ENCODE data around the gene LDLRAD2.

DNA sequence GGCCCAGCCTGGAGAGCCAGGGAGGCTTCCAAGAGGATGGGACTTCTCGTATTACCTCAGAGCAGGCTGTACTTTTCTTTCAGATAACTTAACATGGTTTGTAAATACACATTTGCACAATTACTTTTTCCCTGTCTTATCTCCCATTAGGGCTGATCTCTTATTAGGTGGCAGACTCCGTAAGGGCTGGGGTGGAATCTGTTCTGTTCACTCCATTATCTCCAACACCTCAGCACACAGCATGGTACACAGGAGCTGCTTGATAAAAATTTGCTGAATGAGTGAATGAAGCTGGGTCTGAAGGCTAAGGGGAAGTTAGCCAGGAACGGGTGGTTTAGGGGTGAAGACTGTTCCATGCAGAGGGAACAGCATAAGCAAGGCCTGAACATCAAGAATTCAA, 48.9 kb downstream of the LDLRAD2 start:
- no peak for TF ChIP-seq SP1 (IDR thresholded peaks at IDR 0.05)
- no peak for TF ChIP-seq L3MBTL2 (conservative IDR thresholded peaks at IDR 0.05)
- no peak for TF ChIP-seq ELF4 (IDR thresholded peaks at IDR 0.05)
- TF ChIP-seq FOXA1 (IDR thresholded peaks at IDR 0.05) = no peak
- no peak for TF ChIP-seq LEF1 (IDR thresholded peaks at IDR 0.05; ENCODE audit: borderline replicate concordance)
- TF ChIP-seq CTBP1 (IDR thresholded peaks at IDR 0.05; ENCODE audit: borderline replicate concordance) = no peak
- TF ChIP-seq FOXM1 (IDR thresholded peaks at IDR 0.05; ENCODE audit: borderline replicate concordance) = no peak
- TF ChIP-seq FOXK2 (IDR thresholded peaks at IDR 0.05) = no peak
- TF ChIP-seq BHLHE40 (IDR thresholded peaks at IDR 0.05; ENCODE audit: borderline replicate concordance) = no peak
- TF ChIP-seq SUZ12 (IDR thresholded peaks at IDR 0.05) = no peak
